Subcutaneous adipose tissue (tissue), 4 donors: ENCODE results near the gene HIPK2. TPM values are rescaled to one million over a fixed set of nuclear protein-coding genes. Genes with fewer than 3 reads are reported as not detected.

Source experiments
- total RNA-seq, 4 donors: library from RNA; depleted of rRNA; stranded (reverse); fragments of >200 nt; gene quantifications; one replicate each; pipeline ENCODE4 v1.1.0, GENCODE V29; 2016
- TF ChIP-seq, protein P1 (sequence below): fragments of 450-650 bp; IDR thresholded peaks from one replicate; pipeline ENCODE4 v1.5.1; 2016; ENCODE audit warnings: low read depth, mild to moderate bottlenecking, control low read depth, antibody characterized with exemption, moderate library complexity

Gene HIPK2
- total RNA-seq, 4 donors from 2014 or later, result 30.4 to 89.8 (median 60.9) TPM

GRCh38 chr7:139733751-139734150, 44.0 kb downstream of the HIPK2 start:
- TF ChIP-seq, protein P1, sequence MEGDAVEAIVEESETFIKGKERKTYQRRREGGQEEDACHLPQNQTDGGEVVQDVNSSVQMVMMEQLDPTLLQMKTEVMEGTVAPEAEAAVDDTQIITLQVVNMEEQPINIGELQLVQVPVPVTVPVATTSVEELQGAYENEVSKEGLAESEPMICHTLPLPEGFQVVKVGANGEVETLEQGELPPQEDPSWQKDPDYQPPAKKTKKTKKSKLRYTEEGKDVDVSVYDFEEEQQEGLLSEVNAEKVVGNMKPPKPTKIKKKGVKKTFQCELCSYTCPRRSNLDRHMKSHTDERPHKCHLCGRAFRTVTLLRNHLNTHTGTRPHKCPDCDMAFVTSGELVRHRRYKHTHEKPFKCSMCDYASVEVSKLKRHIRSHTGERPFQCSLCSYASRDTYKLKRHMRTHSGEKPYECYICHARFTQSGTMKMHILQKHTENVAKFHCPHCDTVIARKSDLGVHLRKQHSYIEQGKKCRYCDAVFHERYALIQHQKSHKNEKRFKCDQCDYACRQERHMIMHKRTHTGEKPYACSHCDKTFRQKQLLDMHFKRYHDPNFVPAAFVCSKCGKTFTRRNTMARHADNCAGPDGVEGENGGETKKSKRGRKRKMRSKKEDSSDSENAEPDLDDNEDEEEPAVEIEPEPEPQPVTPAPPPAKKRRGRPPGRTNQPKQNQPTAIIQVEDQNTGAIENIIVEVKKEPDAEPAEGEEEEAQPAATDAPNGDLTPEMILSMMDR, result no peak

DNA sequence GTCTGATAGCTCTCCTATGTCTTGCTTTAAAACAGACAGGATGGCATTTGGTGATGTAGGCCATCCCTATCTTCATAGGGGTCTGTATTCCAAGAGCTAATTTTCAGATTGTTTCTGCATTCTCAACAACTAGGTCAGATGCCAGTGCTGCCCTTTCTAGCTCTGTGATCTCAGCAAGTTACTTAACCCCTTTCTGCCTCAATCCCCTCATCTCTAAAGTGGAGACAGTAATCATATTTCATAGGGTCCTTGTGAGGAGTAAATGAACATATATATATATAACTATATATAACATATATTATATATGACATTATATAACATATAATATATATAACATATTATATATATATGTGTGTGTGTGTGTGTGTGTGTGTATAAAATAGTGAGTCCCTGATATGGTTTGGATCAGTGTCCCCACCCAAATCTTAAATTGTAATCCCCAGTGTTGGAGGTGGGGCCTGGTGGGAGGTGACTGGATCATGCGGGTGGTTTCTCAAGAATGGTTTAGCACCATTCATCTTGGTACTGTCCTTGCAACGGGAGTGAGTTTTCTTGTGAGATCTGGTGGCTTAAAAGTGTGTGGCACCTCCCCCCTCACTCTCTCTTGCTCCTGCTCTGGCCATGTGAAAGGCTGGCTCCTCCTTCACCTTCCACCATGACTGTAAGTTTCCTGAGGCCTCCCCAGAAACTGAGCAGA, 45.2 kb downstream of the HIPK2 start:
- TF ChIP-seq, protein P1, result no peak

DNA sequence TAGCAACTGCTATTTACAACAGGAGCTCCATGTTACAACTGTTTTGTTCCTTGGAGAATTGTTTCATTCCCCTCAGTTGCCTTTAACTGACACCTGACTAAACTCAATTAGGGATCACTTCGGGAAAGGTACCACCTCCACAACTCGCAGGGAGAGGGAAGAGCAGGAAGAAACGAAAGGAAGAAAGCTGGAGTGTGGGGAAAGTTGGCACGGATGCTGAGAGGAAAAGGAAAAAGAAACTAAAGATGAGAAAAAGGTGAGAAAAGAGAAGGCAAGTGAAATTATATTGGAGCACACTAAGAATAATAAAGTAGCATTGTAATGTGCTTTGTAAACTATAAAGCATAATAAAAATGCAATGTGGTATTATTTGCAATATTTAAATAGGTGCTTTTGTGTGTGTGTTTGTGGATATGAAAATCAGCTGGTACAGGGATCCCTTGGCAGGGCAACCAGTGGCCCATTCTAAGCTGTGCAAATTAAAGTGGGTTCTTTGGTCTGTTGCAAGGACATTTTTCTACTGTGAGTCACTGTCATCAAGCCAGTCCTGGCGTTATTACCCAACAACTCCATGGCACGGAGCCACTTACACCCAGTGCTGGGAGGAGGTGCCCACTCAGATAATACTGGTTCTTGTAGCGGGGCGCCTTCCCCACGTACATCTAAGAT, 45.9 kb downstream of the HIPK2 start:
- TF ChIP-seq, protein P1, result no peak

GRCh38 chr7:139730746-139731612, 46.8 kb downstream of the HIPK2 start:
- TF ChIP-seq, protein P1, result no peak

GRCh38 chr7:139728203-139728602, 49.6 kb downstream of the HIPK2 start:
- TF ChIP-seq, protein P1, result no peak

DNA sequence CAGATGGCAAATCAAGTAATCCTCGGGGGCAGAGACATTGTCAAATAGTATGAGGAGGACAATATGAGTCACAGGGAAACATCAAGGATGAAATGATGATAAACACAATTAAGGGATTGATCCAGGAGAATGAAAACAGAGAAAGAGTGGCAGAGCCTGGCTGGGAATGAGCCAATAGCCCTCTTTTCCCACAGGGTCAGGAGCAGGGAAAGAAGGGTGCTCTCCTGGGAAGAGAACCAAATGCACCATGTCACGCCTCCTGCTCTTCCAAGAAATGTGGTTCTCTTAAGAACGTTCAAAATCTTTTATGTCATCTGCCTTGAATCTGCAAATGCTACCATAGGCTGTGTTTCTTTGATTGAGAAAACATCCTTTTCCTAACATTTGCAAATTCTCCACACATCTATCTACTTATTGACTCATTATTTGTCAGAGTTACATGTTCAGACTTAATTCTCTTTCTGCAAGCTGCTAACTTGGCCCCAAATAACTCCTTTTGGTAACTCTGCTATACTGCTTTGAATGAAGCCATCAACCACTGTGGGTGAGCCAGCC, 50.6 kb downstream of the HIPK2 start:
- TF ChIP-seq, protein P1, result no peak
